ENCODE data around the gene ENPP3.

The ENPP3 gene

GRCh38 chr6:131763749-131764148 lies 126.6 kb downstream of the ENPP3 start:
- FAIRE-seq = no peak
- TF ChIP-seq POLR2AphosphoS5 (IDR thresholded peaks at IDR 0.05; ENCODE audit: low read depth, low read length) (no peak), TAF1 (IDR thresholded peaks at IDR 0.05; ENCODE audit: borderline replicate concordance, low read depth, low read length) (no peak), POLR2A (IDR thresholded peaks at IDR 0.05; ENCODE audit: low read depth, low read length) (no peak)
- DNase-seq (ENCODE audit: insufficient read length) = no peak

DNA sequence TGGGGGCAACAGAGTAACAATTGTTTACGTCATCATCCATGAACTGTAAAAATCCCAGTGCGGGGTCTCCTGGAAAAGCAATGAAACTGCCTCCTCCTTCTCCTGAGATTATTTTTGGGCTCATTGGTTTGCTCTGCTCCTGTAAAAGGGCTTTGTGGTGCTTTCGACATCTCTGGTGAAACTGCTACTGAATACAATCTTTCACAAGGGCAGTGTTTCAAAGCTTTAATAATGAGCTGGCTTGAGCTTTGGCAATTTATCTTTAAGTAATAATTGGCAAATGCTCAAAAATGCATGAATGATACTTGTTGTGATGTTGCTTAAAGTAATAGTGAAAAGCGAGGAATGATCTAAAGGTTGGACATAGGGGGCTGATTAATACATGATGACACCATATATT lies 127.2 kb downstream of the ENPP3 start:
- no peak for DNase-seq (ENCODE audit: insufficient read length)
- TF ChIP-seq TAF1 (IDR thresholded peaks at IDR 0.05; ENCODE audit: borderline replicate concordance, low read depth, low read length) (no peak), POLR2A (IDR thresholded peaks at IDR 0.05; ENCODE audit: low read depth, low read length) (no peak), POLR2AphosphoS5 (IDR thresholded peaks at IDR 0.05; ENCODE audit: low read depth, low read length) (no peak)
- no peak for FAIRE-seq

DNA sequence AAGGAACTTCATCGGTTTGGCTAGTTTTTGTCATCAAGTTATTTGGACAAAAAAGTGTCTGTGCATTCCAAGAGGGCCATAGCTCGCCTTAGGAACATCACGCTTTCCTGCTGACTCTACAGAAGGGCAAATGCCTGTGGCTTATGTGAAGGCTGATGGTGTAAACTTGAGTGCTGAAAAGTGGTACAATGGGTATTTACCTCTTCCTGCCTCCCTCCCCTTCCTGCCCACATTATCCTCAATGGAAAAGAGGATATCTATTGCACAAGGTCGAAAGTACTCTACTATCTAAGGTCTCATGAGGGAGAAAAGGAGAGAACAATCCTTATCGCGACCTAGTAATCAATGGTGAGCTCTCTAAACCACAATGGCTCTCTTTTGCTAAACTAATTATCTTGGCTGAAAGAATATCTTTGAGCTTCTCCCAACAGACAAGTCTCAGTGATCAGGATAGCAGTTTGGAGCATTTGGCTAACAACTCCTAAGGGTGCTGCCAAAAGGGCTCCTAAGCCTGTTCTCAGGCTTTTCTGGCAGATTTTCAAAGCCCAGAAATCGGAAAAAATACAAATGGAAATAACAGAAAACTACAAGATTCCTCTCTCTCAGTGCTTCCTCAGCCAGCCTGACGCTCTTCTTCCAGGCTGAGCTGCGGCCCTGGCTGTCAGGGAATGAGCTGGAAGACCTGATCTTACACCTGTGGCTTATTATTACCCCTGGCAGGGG lies 128.1 kb downstream of the ENPP3 start:
- FAIRE-seq (no peak), DNase-seq (ENCODE audit: insufficient read length) (no peak)
- TF ChIP-seq POLR2AphosphoS5 (IDR thresholded peaks at IDR 0.05; ENCODE audit: low read depth, low read length) (no peak), TAF1 (IDR thresholded peaks at IDR 0.05; ENCODE audit: borderline replicate concordance, low read depth, low read length) (no peak), POLR2A (IDR thresholded peaks at IDR 0.05; ENCODE audit: low read depth, low read length) (no peak)

DNA sequence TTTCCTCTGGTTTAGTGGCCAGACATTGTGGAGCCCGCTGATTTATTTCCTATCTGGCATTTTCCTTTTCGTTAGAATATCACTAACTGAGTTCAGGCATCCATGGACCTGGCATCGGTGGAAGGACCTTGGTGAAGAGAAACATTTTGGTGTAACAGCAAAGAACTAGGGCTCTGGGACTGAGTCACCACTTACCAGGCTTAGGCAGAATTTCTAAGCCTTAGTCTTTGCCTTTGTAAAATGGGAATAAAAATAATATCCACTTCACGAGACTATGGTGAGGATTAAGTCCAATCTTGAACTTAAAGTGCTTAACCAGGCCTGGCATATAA lies 128.7 kb downstream of the ENPP3 start:
- no peak for FAIRE-seq
- no peak for DNase-seq (ENCODE audit: insufficient read length)
- TF ChIP-seq POLR2AphosphoS5 (IDR thresholded peaks at IDR 0.05; ENCODE audit: low read depth, low read length) (no peak), TAF1 (IDR thresholded peaks at IDR 0.05; ENCODE audit: borderline replicate concordance, low read depth, low read length) (no peak), POLR2A (IDR thresholded peaks at IDR 0.05; ENCODE audit: low read depth, low read length) (no peak)

GRCh38 chr6:131766631-131767030 lies 129.5 kb downstream of the ENPP3 start:
- TF ChIP-seq POLR2A (IDR thresholded peaks at IDR 0.05; ENCODE audit: low read depth, low read length) = no peak
- TF ChIP-seq TAF1 (IDR thresholded peaks at IDR 0.05; ENCODE audit: borderline replicate concordance, low read depth, low read length) = no peak
- TF ChIP-seq POLR2AphosphoS5 (IDR thresholded peaks at IDR 0.05; ENCODE audit: low read depth, low read length) = no peak
- FAIRE-seq (no peak), DNase-seq (ENCODE audit: insufficient read length) (no peak)

- DNase-seq (ENCODE audit: insufficient read length) (no peak), FAIRE-seq (no peak)
- TF ChIP-seq POLR2AphosphoS5 (IDR thresholded peaks at IDR 0.05; ENCODE audit: low read depth, low read length) = no peak
- TF ChIP-seq POLR2A (IDR thresholded peaks at IDR 0.05; ENCODE audit: low read depth, low read length) = no peak
- no peak for TF ChIP-seq TAF1 (IDR thresholded peaks at IDR 0.05; ENCODE audit: borderline replicate concordance, low read depth, low read length)
Observed at GRCh38 chr6:131768964-131769363, 131.9 kb downstream of the ENPP3 start.

GRCh38 chr6:131769385-131770141 lies 132.5 kb downstream of the ENPP3 start:
- DNase-seq (ENCODE audit: insufficient read length) = no peak
- no peak for TF ChIP-seq POLR2AphosphoS5 (IDR thresholded peaks at IDR 0.05; ENCODE audit: low read depth, low read length)
- no peak for TF ChIP-seq POLR2A (IDR thresholded peaks at IDR 0.05; ENCODE audit: low read depth, low read length)
- TF ChIP-seq TAF1 (IDR thresholded peaks at IDR 0.05; ENCODE audit: borderline replicate concordance, low read depth, low read length) = no peak
- FAIRE-seq = no peak

DNA sequence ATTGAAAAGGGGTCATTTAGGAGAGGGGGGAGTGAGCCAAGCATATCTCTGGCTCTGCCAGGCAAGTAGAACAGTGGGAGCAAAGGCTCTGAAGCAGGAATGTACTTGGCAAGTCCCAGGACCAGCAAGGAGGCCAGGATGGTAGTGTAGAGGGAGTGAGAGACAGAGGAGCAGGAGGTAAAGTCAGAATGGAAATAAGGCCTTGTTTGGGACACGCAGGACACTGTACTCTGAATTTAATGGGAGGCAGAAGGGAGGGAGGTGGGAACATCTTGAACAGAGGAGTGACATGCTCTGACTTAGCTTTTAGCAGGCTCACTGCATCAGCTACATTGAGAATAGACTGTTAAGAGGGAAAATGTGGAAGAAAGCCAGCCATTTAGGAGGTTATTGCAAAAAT lies 133.7 kb downstream of the ENPP3 start:
- DNase-seq (ENCODE audit: insufficient read length) (no peak), FAIRE-seq (no peak)
- no peak for TF ChIP-seq TAF1 (IDR thresholded peaks at IDR 0.05; ENCODE audit: borderline replicate concordance, low read depth, low read length)
- no peak for TF ChIP-seq POLR2AphosphoS5 (IDR thresholded peaks at IDR 0.05; ENCODE audit: low read depth, low read length)
- TF ChIP-seq POLR2A (IDR thresholded peaks at IDR 0.05; ENCODE audit: low read depth, low read length) = no peak

GRCh38 chr6:131773284-131773950 lies 136.3 kb downstream of the ENPP3 start:
- DNase-seq (ENCODE audit: insufficient read length) (no peak), FAIRE-seq (no peak)
- TF ChIP-seq POLR2A (IDR thresholded peaks at IDR 0.05; ENCODE audit: low read depth, low read length) (no peak), POLR2AphosphoS5 (IDR thresholded peaks at IDR 0.05; ENCODE audit: low read depth, low read length) (no peak), TAF1 (IDR thresholded peaks at IDR 0.05; ENCODE audit: borderline replicate concordance, low read depth, low read length) (no peak)

DNA sequence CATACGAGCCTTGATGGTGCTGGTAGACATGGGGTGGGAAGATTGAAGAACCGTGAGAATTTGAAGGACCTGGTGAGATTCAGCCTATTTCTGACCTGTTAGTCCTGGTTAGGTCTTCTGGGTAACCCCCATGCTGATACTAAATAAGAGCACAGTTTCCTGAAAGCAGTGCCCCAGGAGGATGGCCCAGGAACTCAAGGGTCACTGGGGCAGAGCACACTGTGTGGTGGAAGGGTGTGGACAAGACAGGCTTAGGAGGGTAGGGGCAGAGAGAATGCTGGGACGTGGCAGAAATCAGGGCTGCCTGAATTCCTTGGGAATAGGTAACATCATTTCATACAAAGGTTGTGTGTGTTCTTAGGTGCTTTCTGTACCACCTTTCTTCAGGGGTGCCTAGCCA lies 138.8 kb downstream of the ENPP3 start:
- TF ChIP-seq POLR2AphosphoS5 (IDR thresholded peaks at IDR 0.05; ENCODE audit: low read depth, low read length) (no peak), POLR2A (IDR thresholded peaks at IDR 0.05; ENCODE audit: low read depth, low read length) (no peak), TAF1 (IDR thresholded peaks at IDR 0.05; ENCODE audit: borderline replicate concordance, low read depth, low read length) (no peak)
- FAIRE-seq (no peak), DNase-seq (ENCODE audit: insufficient read length) (no peak)

GRCh38 chr6:131776985-131777384 lies 139.9 kb downstream of the ENPP3 start:
- FAIRE-seq (no peak), DNase-seq (ENCODE audit: insufficient read length) (no peak)
- no peak for TF ChIP-seq TAF1 (IDR thresholded peaks at IDR 0.05; ENCODE audit: borderline replicate concordance, low read depth, low read length)
- TF ChIP-seq POLR2AphosphoS5 (IDR thresholded peaks at IDR 0.05; ENCODE audit: low read depth, low read length) = no peak
- TF ChIP-seq POLR2A (IDR thresholded peaks at IDR 0.05; ENCODE audit: low read depth, low read length) = no peak
